ENCODE data around the gene B3GALT5.

The B3GALT5 gene

GRCh38 chr21:39703578-39703977 lies 90.8 kb downstream of the B3GALT5 start:
- H2AFZ ChIP-seq (ENCODE audit: low read depth), result no peak overlapping the region
- no peak overlapping the region for H3K9ac ChIP-seq
- H3K27ac ChIP-seq, result no peak overlapping the region
- H3K4me3 ChIP-seq (IDR thresholded peaks at IDR 0.05; ENCODE audit: insufficient read depth, low read depth, low read length), result no peak overlapping the region
- no peaks in the 10 kb centered on the region for H3K79me2 ChIP-seq (ENCODE audit: insufficient read depth, low read depth)
- no peak overlapping the region for H3K4me2 ChIP-seq
- no peak for TF ChIP-seq CTCF (conservative IDR thresholded peaks at IDR 0.05; ENCODE audit: low read depth, low read length)
- no peaks in the 10 kb centered on the region for H4K20me1 ChIP-seq (ENCODE audit: insufficient read depth)
- no peaks in the 10 kb centered on the region for H3K27me3 ChIP-seq (ENCODE audit: insufficient read depth, low read depth)
- H3K36me3 ChIP-seq (ENCODE audit: insufficient read depth), result no peaks in the 10 kb centered on the region
- no peaks in the 10 kb centered on the region for H3K4me1 ChIP-seq (ENCODE audit: low read depth, poor library complexity, severe bottlenecking)

GRCh38 chr21:39705849-39706248 lies 93.1 kb downstream of the B3GALT5 start:
- Histone ChIP-seq H4K20me1 (ENCODE audit: insufficient read depth) (no peaks in the 10 kb centered on the region), H3K36me3 (ENCODE audit: insufficient read depth) (no peaks in the 10 kb centered on the region), H3K9ac (no peak overlapping the region), H3K4me2 (no peak overlapping the region), H3K27me3 (ENCODE audit: insufficient read depth, low read depth) (no peaks in the 10 kb centered on the region), H2AFZ (ENCODE audit: low read depth) (no peak overlapping the region), H3K79me2 (ENCODE audit: insufficient read depth, low read depth) (no peaks in the 10 kb centered on the region), H3K4me3 (IDR thresholded peaks at IDR 0.05; ENCODE audit: insufficient read depth, low read depth, low read length) (no peak overlapping the region), H3K4me1 (ENCODE audit: low read depth, poor library complexity, severe bottlenecking) (no peaks in the 10 kb centered on the region), H3K27ac (no peak overlapping the region)
- TF ChIP-seq CTCF (conservative IDR thresholded peaks at IDR 0.05; ENCODE audit: low read depth, low read length), result no peak

- Histone ChIP-seq H3K27me3 (ENCODE audit: insufficient read depth, low read depth) (no peaks in the 10 kb centered on the region), H2AFZ (ENCODE audit: low read depth) (no peak overlapping the region), H3K27ac (no peak overlapping the region), H3K4me2 (no peak overlapping the region), H3K4me1 (ENCODE audit: low read depth, poor library complexity, severe bottlenecking) (no peaks in the 10 kb centered on the region), H4K20me1 (ENCODE audit: insufficient read depth) (no peaks in the 10 kb centered on the region), H3K79me2 (ENCODE audit: insufficient read depth, low read depth) (no peaks in the 10 kb centered on the region), H3K4me3 (IDR thresholded peaks at IDR 0.05; ENCODE audit: insufficient read depth, low read depth, low read length) (no peak overlapping the region), H3K9ac (no peak overlapping the region), H3K36me3 (ENCODE audit: insufficient read depth) (no peaks in the 10 kb centered on the region)
- TF ChIP-seq CTCF (conservative IDR thresholded peaks at IDR 0.05; ENCODE audit: low read depth, low read length), result no peak
These were observed 94.6 kb downstream of the B3GALT5 start for GRCh38 chr21:39707316-39707715.

- no peak for TF ChIP-seq CTCF (conservative IDR thresholded peaks at IDR 0.05; ENCODE audit: low read depth, low read length)
- Histone ChIP-seq H3K4me1 (ENCODE audit: low read depth, poor library complexity, severe bottlenecking) (no peaks in the 10 kb centered on the region), H4K20me1 (ENCODE audit: insufficient read depth) (no peaks in the 10 kb centered on the region), H3K4me3 (IDR thresholded peaks at IDR 0.05; ENCODE audit: insufficient read depth, low read depth, low read length) (no peak overlapping the region), H3K79me2 (ENCODE audit: insufficient read depth, low read depth) (no peaks in the 10 kb centered on the region), H3K36me3 (ENCODE audit: insufficient read depth) (no peaks in the 10 kb centered on the region), H3K27ac (no peak overlapping the region), H3K27me3 (ENCODE audit: insufficient read depth, low read depth) (no peaks in the 10 kb centered on the region), H2AFZ (ENCODE audit: low read depth) (no peak overlapping the region), H3K4me2 (no peak overlapping the region), H3K9ac (no peak overlapping the region)
These were observed 98.1 kb downstream of the B3GALT5 start for GRCh38 chr21:39710866-39711265.

DNA sequence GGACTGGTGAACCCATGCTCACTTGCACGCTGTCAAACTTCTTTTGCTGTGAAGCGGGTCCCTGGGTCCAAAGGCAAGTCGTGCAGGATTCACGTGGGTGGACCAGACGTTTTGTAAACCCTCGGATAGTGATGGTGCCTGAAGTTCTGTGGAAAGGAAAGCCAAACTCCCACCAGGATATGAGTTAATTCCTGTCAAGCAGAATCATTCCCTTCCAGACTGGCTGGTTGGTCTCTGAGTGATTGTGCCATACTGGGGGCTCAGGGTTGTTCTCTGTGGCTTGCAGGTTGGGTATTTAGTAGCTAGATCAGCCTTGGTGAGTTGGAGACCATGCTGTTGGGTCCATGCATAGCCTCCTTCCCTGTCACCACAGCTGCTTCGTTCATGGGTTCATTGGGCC lies 99.5 kb downstream of the B3GALT5 start:
- H3K36me3 ChIP-seq (ENCODE audit: insufficient read depth), result no peaks in the 10 kb centered on the region
- H3K4me1 ChIP-seq (ENCODE audit: low read depth, poor library complexity, severe bottlenecking), result no peaks in the 10 kb centered on the region
- H3K9ac ChIP-seq, result no peak overlapping the region
- no peaks in the 10 kb centered on the region for H4K20me1 ChIP-seq (ENCODE audit: insufficient read depth)
- no peak overlapping the region for H3K4me3 ChIP-seq (IDR thresholded peaks at IDR 0.05; ENCODE audit: insufficient read depth, low read depth, low read length)
- no peak overlapping the region for H2AFZ ChIP-seq (ENCODE audit: low read depth)
- no peaks in the 10 kb centered on the region for H3K79me2 ChIP-seq (ENCODE audit: insufficient read depth, low read depth)
- H3K4me2 ChIP-seq, result no peak overlapping the region
- no peak for TF ChIP-seq CTCF (conservative IDR thresholded peaks at IDR 0.05; ENCODE audit: low read depth, low read length)
- H3K27ac ChIP-seq, result no peak overlapping the region
- H3K27me3 ChIP-seq (ENCODE audit: insufficient read depth, low read depth), result no peaks in the 10 kb centered on the region
